ENCODE measurements around the gene UQCRC2.
A peak's percentile ranks its signal among the peaks of the same experiment; 100 is the strongest.
"Not testable (repeated sequence)": the region's sequence is repeated elsewhere in the genome, so short reads cannot be mapped to it uniquely, and the experiment has no call there.

UQCRC2 gene

DNA sequence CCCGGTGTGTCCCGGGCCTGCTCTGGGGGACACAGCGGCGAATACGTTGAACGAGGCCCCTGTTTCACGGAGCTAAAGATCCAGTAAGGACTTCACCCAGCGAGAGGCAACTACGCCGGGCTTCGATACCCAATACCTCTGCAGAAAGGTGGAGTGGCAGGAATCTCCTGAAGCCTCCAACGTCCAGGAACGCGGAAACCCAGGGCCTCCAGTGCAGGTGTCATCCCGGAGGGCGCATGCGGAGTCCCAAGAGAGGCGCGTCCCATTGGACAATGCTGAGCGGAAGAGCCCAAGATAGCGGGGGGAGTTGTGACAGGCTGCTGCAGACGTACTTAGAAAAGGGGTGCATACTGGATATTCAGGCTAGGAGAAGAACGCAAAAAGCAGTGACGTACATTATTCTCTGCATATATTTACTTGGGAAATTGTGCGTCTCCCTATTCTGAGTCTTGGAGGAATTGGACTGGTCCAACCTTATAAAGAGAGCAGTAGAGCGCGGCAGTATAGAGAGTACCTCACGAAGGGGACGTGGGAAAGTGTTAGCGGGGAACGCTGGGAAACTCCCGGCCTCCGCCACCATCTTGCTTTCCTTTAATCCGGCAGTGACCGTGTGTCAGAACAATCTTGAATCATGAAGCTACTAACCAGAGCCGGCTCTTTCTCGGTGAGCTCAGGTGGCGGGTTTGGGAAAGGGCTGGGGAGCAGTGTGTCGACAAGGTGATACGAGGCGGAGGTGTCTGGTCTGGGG is at the start of gene UQCRC2:
TSS of gene UQCRC2 (plus strand) at position 569 of the 748 bp plus-strand sequence. CDS start at position 632, 63 bp downstream.
- FAIRE-seq: no peak

DNA sequence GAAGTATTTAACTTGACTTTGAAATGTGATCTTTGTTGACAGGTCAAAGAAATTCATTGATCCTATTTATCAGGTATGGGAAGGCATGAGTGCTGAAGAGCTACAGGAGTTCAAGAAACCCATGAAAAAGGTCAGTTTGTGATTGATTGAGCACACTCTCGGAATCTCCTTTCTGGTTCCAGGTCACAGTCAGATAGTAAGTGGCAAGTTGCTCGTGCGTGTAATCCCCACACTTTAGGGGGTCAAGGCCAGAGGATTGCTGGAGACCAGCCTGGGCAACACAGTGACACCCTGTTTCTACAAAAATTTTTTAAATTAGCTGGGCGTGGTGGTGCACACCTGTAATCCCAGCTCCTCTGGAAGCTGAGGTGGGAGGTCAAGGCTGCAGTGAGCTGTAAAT is 20.5 kb upstream of the UQCRC2 start:
- not testable (repeated sequence) for FAIRE-seq

DNA sequence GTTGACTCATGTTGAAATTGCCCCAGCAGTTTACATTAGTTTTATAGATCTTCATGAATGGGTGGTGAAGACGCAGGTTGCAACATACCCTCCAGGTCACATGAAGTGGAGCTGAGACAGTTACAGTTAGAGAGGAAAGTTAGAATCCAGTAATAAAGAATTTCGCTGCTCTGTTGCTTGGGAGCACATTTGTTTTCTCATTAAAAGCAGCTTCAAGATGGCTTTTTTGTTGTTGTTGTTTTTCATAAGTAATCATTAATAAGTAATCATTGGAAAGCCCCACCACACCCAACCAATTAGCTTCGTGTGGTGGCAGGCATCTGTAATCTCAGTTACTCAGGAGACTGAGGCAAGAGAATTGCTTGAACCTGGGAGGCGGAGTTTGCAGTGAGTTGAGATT is 19.8 kb upstream of the UQCRC2 start:
- not testable (repeated sequence) for FAIRE-seq

DNA sequence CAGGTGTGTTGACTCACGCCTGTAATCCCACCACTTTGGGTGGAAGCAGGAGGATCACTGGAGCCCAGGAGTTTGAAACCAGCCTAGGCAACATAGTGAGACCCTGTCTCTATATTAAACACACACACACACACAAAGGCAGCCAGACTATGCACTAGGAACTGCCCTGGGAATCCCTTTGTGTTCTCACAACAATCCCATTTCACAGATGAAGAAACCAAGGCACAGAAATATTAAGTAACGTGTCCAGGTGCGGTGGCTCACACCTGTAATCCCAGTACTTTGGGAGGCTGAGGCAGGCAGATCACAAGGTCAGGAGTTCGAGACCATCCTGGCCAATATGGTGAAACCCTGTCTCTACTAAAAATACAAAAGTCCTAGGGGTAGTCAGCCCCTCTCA is 19.4 kb upstream of the UQCRC2 start:
- FAIRE-seq: not testable (repeated sequence)

DNA sequence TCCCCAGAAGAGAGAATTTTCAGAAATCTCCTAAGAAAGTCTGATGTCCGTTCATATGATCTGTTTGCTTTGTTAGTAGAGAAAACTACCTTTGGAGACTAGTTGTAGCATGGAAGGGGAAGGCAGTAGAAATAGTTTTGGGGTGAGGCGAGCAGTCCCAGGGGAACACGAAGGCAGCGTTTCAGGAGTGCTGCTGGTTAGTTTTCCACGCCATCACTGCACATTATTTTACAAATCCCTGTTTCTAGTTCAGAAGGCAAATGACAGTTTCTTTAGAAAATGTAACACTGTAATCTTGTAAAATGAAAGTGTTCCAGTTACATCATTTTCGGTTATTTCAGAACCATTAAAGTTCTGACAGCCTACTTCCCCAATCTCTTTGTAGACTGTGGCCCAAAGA is 16.9 kb upstream of the UQCRC2 start:
- peak; percentile 29 for FAIRE-seq

DNA sequence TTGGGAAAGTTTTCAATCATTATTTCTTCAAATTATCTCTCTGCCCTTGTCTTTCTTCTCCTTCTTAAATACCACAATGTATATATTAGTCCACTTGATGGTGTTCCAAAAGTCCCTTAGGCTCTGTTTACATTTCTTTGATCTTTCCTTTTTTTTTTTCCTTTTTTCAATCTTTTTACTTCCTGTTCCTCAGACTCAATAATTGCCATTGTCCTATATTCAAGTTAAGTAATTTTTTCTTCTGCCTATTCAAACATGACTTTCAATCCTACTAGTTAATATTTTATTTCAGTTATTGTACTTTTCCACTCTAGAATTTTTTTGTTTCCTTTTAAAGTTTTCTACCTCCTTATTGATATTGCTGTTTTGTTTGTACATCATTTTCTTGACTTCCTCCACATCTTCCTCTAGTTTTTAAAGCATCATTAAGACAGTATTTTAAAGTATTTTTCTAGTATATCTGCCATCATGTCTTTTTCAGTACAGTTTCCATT is 15.8 kb upstream of the UQCRC2 start:
- no peak for FAIRE-seq

DNA sequence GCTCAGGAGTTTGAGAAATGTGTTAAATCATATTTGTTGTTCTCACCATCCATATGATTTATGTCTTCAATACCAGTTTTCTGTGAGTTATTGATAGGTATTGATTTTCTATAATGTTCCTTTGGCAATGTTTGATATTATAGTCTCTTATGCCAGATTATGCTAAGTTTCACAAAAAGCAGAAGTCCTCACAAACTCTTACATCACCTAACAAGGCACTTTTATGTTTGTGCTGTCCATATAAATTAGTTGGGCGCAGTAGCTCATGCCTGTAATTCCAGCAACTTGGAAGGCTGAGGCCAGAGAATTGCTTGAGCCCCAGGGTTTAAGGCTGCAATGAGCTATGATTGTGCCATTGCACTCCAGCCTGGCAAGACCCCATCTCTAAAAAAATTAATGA is 12.6 kb upstream of the UQCRC2 start:
- no peak for FAIRE-seq

DNA sequence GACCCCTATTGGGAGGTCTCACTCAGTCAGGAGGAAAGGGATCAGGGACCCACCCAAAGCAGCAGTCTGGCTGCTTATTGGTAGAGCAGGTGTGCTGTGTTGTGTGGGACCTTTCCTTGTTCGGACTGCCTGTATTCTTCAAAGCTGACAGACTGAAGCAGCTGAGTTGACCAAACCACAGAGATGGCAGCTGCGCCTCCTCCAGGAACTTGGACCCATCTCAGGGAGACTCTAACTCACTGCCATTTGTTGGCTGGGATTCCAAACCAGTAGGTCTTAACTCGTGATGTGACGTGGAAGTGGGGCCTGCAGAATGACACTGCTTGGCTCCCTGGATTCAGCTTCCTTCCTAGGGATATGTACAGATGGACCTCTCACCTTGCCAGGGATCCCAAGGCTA is 9.6 kb upstream of the UQCRC2 start:
- FAIRE-seq: no peak

DNA sequence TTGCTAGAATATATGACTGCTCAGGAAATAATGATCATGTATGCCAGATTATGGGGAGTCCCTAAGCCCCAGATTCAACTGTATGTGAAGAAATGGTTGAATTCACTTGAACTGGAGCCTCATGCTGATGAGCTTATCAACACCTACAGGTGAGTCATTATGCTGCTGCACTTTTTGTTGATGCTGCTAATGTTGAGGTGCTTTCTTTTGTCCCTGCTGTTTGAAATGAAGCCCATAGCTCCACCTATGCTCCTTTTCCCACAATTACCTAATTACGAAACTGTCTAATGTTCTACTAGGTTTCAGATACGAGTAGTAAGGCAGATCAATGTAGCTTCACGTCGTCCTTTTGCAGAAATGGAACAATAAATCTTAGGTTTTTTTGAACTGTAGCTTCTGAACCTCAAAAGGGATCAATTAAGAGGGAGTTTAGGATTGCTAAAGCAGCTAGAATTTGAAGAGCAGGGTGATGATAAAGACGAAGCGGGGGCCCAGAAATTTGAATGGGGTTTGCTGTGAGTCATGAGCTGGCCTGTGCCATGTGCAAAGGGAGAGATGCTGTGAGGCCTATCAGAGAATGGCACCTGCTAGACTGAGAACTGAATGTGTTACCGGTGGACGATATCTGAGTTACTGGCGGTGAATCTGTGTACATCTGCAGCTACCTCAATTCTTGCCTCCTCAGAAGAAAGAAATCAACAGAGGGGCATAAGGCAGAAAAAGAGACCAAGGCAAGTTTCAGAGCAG is 6.1 kb upstream of the UQCRC2 start:
- no peak for FAIRE-seq

DNA sequence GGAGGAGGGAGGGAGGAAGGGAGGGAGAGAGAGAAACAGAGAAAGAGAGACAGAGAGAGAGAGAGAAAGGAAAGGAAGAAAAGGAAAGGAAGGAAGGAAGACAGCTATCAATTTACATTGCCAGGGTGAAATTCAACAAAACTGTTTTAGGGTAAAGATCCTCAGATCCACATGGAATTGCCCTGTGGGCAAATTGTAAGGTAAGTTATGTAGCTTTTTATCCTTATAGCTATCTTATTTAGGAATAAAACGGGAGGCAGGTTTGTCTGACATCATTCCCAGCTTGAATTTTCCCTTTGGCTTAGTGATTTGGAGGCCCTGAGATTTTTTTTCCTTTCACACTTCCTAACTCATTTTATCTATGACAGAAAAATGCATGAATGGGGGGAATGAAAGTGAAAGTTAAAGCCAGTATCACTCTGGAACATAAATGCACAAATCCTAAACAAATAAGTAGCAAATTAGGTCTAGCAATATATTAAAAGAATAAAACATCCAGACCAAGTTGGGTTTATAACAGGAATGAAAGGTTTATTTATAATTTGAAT is 3.4 kb upstream of the UQCRC2 start:
- FAIRE-seq: no peak

DNA sequence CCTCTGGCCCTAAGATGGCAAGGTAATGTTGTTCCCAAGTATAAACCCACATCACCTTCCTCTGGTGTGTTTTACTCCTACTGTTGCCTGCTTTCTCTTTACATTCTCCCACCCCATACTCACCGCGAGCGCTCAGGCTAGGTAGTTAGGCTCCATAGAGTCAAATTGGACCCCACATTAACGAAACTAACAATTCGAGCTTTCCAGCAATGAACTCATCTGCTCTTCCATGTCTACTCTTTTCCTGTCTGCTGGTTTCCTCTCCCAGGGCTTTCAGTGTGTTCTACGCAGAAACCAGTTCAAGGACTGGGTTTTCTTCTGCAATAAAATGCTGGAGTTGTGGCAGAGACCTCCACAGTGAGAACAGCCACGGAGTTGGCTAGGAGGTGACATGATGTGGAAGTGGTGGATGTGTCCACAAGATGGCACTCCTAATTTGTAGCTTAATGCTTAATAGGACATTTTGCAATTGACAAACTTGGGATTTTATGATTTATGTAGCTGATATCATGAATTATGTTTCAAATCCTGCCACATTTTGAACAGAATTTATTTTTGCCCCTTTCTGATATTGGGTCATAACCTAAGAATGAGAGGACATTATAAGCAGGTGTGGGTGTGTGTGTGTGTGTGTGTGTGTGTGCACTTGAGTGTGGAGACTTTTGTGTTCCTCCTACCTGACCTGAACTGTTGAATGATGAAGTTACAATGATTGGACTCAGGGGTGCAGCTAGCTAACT is 2.2 kb upstream of the UQCRC2 start:
- no peak for FAIRE-seq

DNA sequence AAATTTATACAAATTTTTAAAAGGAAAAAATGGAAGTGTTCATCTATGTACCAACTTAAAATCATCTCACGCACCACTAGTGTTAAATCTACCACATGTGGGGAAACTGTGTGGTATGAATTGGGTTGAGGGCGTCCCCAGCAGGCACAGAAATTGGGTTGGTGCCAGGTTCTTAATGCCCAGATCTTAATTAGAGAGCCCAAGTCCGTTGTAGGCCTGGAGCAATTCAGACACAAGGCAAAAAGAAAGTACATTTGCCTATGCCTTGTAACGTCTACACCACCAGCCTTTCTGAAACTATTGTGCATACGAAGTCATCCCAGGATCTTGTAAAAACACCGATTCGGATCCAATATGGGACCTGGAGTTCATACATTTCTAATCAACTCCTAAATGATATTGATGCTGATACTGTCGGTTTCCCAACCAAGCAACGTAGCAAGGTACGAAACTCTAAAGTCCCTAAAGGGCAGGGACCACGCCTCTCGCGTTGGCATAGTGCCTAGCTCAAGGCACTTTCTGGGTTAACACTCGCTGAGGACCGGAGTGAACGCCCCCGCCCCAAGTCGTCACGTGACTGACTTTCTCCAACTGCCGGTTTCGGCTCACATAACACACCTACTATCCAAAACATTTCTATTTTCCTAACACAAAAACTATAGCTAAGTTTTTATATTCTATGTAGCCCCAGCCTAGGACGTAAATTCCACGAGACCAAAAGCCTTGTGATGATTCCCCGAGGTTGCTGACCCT is 945 bp upstream of the UQCRC2 start:
- FAIRE-seq: no peak

DNA sequence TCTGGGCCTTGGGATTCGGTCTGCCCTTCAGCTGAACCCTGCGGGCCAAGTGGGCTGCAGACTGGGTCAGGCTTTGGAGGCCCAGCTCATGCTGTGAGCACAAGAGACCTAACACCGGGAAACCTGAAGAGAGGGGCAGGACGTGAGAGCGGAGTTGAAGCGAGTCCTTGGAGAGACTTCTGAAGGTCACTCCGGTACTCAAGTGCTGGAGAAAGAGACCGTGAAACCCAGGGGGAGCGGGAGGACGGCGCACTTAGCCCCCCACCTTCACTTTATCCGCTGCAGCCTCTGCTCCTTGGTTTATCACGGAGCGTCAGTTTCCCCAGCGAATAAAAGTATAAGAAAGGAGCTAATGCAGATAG is 361 bp downstream of the UQCRC2 start:
- no peak for FAIRE-seq

DNA sequence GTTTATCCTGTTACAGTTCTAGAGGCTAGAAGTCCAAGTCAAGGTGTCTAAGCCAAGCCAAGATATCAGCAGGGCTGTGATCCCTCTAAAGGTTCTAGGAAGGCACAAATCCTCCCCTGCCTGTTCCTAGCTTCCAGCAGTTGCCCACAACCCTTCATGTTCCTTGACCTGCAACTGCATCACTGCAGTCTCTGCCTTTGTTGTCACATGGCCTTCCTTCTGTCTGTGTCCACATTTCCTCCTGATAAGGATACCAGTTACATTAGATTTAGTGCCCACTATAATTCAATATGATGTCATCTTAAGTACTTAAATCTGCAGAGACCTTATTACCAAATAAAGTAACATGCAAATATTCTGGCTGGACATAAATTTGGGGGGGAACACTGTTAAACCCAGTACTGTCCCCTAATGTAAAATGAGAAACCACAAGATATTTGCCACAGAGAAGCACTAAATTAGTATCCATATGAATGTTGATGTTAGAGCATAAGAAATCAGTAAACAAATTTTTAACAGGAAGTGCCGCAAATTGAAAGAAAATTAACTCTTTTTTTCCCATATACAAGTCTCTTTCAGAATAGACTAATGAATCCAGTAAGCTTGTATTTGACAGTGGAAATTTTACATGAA is 4.7 kb downstream of the UQCRC2 start:
- no peak for FAIRE-seq

DNA sequence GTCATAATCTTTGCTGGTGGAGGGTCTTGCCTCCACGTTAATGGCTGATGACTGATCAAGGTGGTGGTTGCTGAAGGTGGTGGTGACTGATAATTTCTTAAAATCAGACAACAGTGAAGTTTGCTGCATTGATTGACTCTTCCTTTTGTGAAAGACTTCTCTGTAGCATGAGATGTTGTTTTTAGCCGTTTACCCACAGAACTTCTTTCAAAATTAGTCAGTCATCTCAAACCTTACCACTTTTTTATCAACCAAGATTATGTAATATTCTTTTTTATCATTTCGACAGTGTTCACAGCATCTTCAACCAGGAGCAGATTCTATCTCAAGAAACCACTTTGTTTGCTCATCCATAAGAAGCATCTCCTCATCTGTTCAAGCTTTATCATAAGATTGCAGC is 5.9 kb downstream of the UQCRC2 start:
- FAIRE-seq: no peak

DNA sequence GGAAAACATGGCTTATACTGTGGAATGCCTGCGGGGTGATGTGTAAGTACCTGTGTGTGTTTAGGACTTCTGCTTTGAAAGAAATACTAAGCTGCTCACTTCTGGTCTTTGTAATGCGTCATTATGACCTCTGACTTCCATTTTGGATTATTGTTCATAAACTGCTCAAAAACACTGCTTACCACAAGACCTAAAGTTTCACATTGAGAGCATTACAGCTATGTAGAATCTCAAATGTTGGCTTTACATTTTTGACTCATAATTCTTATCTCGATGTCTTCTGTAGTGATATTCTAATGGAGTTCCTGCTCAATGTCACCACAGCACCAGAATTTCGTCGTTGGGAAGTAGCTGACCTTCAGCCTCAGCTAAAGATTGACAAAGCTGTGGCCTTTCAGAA is 9.3 kb downstream of the UQCRC2 start:
- FAIRE-seq: no peak

DNA sequence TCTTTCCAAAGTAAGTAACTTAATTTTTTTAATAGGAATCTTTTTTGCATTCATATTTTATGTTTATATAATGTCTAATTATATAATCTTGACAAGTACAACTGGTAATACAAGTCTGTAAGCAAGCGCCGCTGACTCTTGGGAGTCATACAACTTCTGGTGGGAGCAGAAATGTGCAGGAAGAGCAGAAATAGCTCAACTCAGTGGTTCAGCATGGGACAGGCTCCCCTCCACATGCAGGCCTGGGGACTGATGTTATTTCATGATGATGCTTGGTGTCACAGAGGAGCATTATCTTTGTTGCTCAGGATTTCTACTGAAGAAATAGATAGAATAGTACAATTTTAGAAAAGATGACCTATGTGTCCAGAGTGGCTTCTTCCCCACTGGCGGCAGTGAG is 10.7 kb downstream of the UQCRC2 start:
- FAIRE-seq: no peak

DNA sequence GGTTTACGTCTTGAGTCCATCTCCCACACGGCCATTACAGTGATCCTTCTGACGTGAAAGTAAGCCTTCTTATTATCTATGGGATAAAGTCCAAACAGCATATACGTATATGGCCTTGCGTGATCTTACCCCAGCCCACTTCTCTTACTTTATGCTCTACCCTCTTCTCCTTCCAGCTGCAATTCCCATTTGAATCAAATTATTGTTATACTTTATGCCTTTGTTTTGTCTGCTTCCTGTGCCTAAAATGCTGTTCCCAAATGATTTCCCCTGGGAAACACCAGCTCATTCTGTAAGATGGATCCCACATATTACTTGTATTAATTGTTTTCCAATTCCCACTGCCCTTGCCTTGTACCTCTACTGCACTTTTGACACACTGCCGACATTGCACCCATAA is 11.2 kb downstream of the UQCRC2 start:
- FAIRE-seq: no peak

DNA sequence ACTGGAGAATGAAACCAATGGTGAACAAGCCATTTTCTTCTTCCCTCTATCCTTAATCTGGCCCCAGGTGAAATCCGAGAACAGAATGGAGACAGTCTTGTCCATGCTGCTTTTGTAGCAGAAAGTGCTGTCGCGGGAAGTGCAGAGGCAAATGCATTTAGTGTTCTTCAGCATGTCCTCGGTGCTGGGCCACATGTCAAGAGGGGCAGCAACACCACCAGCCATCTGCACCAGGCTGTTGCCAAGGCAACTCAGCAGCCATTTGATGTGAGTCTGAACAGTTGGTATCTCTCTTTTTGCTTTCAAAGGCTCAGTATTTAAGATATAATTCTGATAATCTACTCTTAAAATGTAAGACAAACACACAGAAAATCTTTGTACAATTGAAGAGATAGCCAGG is 18.7 kb downstream of the UQCRC2 start:
- no peak for FAIRE-seq

DNA sequence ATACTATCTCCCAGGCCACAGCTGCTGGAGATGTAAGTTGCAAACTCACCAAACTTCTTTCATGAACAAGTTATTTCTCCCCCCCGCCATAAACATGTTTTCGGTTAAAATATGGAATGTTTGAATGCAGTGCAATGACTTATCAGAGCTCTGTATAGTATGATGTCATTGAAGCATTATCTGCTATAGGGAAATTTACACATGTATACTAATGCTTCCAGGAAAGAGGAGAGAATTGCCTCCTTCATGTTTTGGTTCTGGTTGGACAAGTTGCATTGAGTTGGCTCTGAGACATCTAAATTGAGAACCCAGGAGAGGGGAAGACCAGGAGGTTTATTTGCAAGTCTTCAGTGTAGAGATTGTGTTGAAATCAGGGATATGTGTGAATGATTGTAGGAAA is 20.8 kb downstream of the UQCRC2 start:
- FAIRE-seq: no peak

DNA sequence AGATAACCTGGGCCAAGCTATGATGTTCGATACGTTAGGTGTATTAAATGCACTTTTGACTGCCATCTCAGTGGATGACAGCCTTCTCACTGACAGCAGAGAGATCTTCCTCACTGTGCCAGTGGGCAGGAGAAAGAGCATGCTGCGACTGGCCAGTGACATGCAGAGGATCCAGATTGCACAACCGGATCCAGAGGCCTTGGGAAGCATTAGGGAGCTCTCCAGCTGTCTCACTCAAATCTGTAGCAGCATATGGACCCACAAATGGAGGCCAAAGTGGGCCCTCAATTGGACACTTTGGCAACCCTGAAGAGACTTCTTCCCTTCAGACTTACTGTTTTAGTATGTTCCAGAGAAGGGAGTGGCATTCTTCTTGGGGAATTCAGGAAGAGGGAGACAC is 26.9 kb downstream of the UQCRC2 start:
- FAIRE-seq: no peak

DNA sequence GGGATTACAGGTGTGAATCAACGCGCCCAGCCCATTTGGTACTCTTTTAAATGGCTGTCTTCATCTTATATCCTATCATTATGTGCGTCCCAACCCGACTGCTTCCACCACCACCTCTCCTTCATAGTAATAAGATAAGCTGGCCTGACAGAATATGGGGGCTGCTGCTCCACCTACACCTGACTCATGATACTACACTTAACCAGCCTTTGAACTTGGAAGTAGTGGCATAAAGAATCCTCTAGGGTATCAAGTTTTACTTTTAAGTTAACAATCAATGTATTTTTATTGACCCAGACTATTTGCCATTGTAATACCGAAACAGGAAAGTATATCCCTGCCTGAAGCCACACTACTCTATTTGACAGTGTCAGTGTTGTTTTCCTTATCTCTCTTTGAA is 28.9 kb downstream of the UQCRC2 start:
- no peak for FAIRE-seq
